GM21723 (cell line): ENCODE data around the gene HSPB6.

ENCODE experiments used
- ATAC-seq: cut with Tn5 transposase; IDR thresholded peaks from one replicate; pipeline ENCODE4 v1.9.1; 2021; ENCODE audit warnings: mild to moderate bottlenecking, moderate library complexity; ENCODE audit not compliant: unreplicated experiment

HSPB6 gene

GRCh38 chr19:35717665-35718344 is 39.0 kb downstream of the HSPB6 start, which contains the start of gene KMT2B:
Gene KMT2B (plus strand): TSS chr19:35718003. CDS start chr19:35718019, 16 bp downstream.
- peak; percentile 39 for ATAC-seq

GRCh38 chr19:35716801-35717664 is 39.8 kb downstream of the HSPB6 start:
- ATAC-seq = peak; percentile 51

GRCh38 chr19:35715981-35716800 is 40.6 kb downstream of the HSPB6 start:
- peak; percentile 2 for ATAC-seq

GRCh38 chr19:35715355-35715809 is 41.4 kb downstream of the HSPB6 start:
- no peak for ATAC-seq

GRCh38 chr19:35714601-35715354 is 42.1 kb downstream of the HSPB6 start:
- ATAC-seq = no peak

GRCh38 chr19:35713904-35714495 is 42.8 kb downstream of the HSPB6 start:
- ATAC-seq = no peak

- no peak for ATAC-seq
These were observed 43.4 kb downstream of the HSPB6 start for GRCh38 chr19:35713506-35713850.

GRCh38 chr19:35712567-35713505 is 44.0 kb downstream of the HSPB6 start:
- ATAC-seq = peak; percentile 16

- ATAC-seq = peak; percentile 26
These were observed 45.8 kb downstream of the HSPB6 start for GRCh38 chr19:35710784-35711723.

GRCh38 chr19:35708391-35708790 is 48.4 kb downstream of the HSPB6 start:
- no peak for ATAC-seq
